K562 (cell line): ENCODE results near the gene KMT2E. TPM values are rescaled to one million over a fixed set of nuclear protein-coding genes. Genes with fewer than 3 reads are reported as not detected.

Experiments
- ATAC-seq: fragments of 200-7000 bp; cut with Tn5 transposase; 3 replicates; pipeline ENCODE4 v1.9.1; 2020; ENCODE audit warnings: moderate library complexity
- BruUV-seq: library from RNA; stranded (reverse); fragments of 400-500 nt; replicated peaks from 2 replicates; lab custom pipeline; 2021; lab: Mats Ljungman, UMichigan
- CTCF ChIA-PET: fragments of 300-600 bp; formaldehyde crosslinking; extraction: SDS; loops from one replicate; lab custom pipeline; 2021; ENCODE audit warnings: low intra/inter-chr PET ratio; lab: Yijun Ruan, JAX
- POLR2A ChIA-PET: fragments of 300-600, 350-650 bp; sonication (Branson Sonifier 250); formaldehyde crosslinking; extraction: SDS; loops from one replicate; lab custom pipeline; 2021; ENCODE audit warnings: antibody characterized with exemption, inconsistent platforms; lab: Yijun Ruan, JAX
- DNase-seq, 4 experiments: peaks; one replicate each; pipeline versions ENCODE4 v3.0.0 to v3.0.0-alpha.2; 2011 to 2018; ENCODE audit warnings: low spot score in 3 of 4, mixed read lengths in 3 of 4; ENCODE audit errors: extremely low read depth in 1 of 4
- FAIRE-seq: peaks from 2 replicates; lab custom pipeline; 2011; peaks lifted over from hg19 to GRCh38; lab: Jason Lieb, UNC
- H2AFZ ChIP-seq: 2 replicates; pipeline ENCODE4 v1.6.0; 2011; ENCODE audit warnings: low read depth, low read length, control low read depth, inconsistent platforms
- H3K27ac ChIP-seq: fragments of 200-600 bp; 3 replicates; pipeline ENCODE4 v1.8.0; 2011; ENCODE audit warnings: low read depth, mild to moderate bottlenecking, control low read depth, inconsistent platforms, low read length, moderate library complexity, mixed read lengths; ENCODE audit errors: extremely low read depth
- H3K27me3 ChIP-seq, 2 experiments: fragments of 300-600 bp in 1 of 2; 2 replicates in 1 of 2; 3 replicates in 1 of 2; pipeline versions ENCODE4 v1.6.0 to v1.8.0; 2011; ENCODE audit warnings: inconsistent platforms in 2 of 2, low read length in 2 of 2, mild to moderate bottlenecking in 1 of 2, mixed read lengths in 1 of 2, moderate library complexity in 1 of 2; ENCODE audit not compliant: control insufficient read depth in 2 of 2, insufficient read depth in 2 of 2
- H3K36me3 ChIP-seq: fragments of 300-600 bp; 3 replicates; pipeline ENCODE4 v1.8.0; 2011; ENCODE audit warnings: mild to moderate bottlenecking, low read length, inconsistent platforms; ENCODE audit not compliant: control insufficient read depth, insufficient read depth
- H3K4me1 ChIP-seq, 2 experiments: fragments of 200-600 bp in 1 of 2; replicated peaks in 1 of 2; 2 replicates in 1 of 2; 3 replicates in 1 of 2; pipeline versions ENCODE4 v1.5.1 to v1.8.0; 2011; ENCODE audit warnings: inconsistent platforms in 2 of 2, low read length in 2 of 2, mild to moderate bottlenecking in 1 of 2, mixed read lengths in 1 of 2, moderate library complexity in 1 of 2; ENCODE audit not compliant: control insufficient read depth in 2 of 2, insufficient read depth in 2 of 2
- H3K4me2 ChIP-seq: 2 replicates; pipeline ENCODE4 v1.6.1; 2011; ENCODE audit warnings: low read length, control low read depth, inconsistent platforms, mixed read lengths; ENCODE audit not compliant: insufficient read depth
- H3K4me3 ChIP-seq: fragments of 200-600 bp; sonication (generic), shearing (Covaris generic); 2 replicates; pipeline ENCODE4 v1.5.1; 2016; ENCODE audit warnings: control low read depth, inconsistent platforms
- H3K79me2 ChIP-seq: fragments of 200-600 bp; 3 replicates; pipeline ENCODE4 v1.8.0; 2011; ENCODE audit warnings: low read length, inconsistent platforms; ENCODE audit not compliant: control insufficient read depth, insufficient read depth
- H3K9ac ChIP-seq, 2 experiments: 2 replicates each; pipeline versions ENCODE4 v1.6.0 to v1.6.1; 2011; ENCODE audit warnings: low read depth in 2 of 2, low read length in 2 of 2, control low read depth in 1 of 2, inconsistent platforms in 1 of 2, mild to moderate bottlenecking in 1 of 2, mixed read lengths in 1 of 2; ENCODE audit not compliant: insufficient read depth in 1 of 2
- H3K9me1 ChIP-seq: one replicate; pipeline ENCODE4 v1.6.0; 2011; ENCODE audit warnings: inconsistent platforms, mild to moderate bottlenecking, low read length, moderate library complexity; ENCODE audit not compliant: control insufficient read depth, insufficient read depth
- H3K9me3 ChIP-seq: replicated peaks from 2 replicates; pipeline ENCODE4 v1.5.1; 2011; ENCODE audit warnings: low read depth, low read length, inconsistent platforms; ENCODE audit not compliant: control insufficient read depth, insufficient read depth
- H4K20me1 ChIP-seq: replicated peaks from 2 replicates; pipeline ENCODE4 v1.6.1; 2011; ENCODE audit warnings: low read length, inconsistent platforms, mixed read lengths; ENCODE audit not compliant: control insufficient read depth, insufficient read depth
- BACH1 ChIP-seq: fragments of 200-800 bp; sonication (Bioruptor generic); IDR thresholded peaks from 2 replicates; pipeline ENCODE4 v1.6.1; 2016; ENCODE audit warnings: missing genetic modification characterization, missing compliant biosample characterization
- EHMT2 ChIP-seq: fragments of 450-650 bp; IDR thresholded peaks from 2 replicates; pipeline ENCODE4 v1.6.1; 2018; ENCODE audit warnings: antibody characterized with exemption
- KAT7 ChIP-seq: sonication (generic); formaldehyde crosslinking; IDR thresholded peaks from 2 replicates; pipeline ENCODE4 v1.8.0; 2022; ENCODE audit warnings: missing genetic modification reagents, mild to moderate bottlenecking, borderline replicate concordance
- KLF6 ChIP-seq: fragments of 250-450 bp; sonication (Bioruptor Pico); IDR thresholded peaks from 2 replicates; pipeline ENCODE4 v1.4.0; 2020; ENCODE audit warnings: mild to moderate bottlenecking, moderate library complexity, borderline replicate concordance
- MAFK ChIP-seq: IDR thresholded peaks from 2 replicates; pipeline ENCODE4 v1.6.1; 2011; ENCODE audit warnings: low read length, improper control_type of control experiment
- MTA1 ChIP-seq: fragments of 450-650 bp; IDR thresholded peaks from 2 replicates; pipeline ENCODE4 v1.6.1; 2017; ENCODE audit warnings: borderline replicate concordance
- NFRKB ChIP-seq: fragments of 450-650 bp; IDR thresholded peaks from 2 replicates; pipeline ENCODE4 v1.6.1; 2016; ENCODE audit warnings: low read depth
- NFYB ChIP-seq: IDR thresholded peaks from 2 replicates; pipeline ENCODE4 v1.6.1; 2011; ENCODE audit warnings: mild to moderate bottlenecking, moderate library complexity; ENCODE audit not compliant: insufficient read length; ENCODE audit errors: extremely low read depth
- PTTG1 ChIP-seq: fragments of 450-650 bp; IDR thresholded peaks from 2 replicates; pipeline ENCODE4 v1.6.1; 2016; ENCODE audit warnings: low read depth, mild to moderate bottlenecking, missing genetic modification characterization, missing compliant biosample characterization
- SRSF7 ChIP-seq: fragments of 200-400 bp; formaldehyde crosslinking; optimal IDR thresholded peaks from 2 replicates; pipeline ENCODE3; 2017; ENCODE audit warnings: mild to moderate bottlenecking, low read depth, low read length
- STAT6 ChIP-seq: sonication (generic); formaldehyde crosslinking; IDR thresholded peaks from 2 replicates; pipeline ENCODE4 v1.8.1; 2023; ENCODE audit warnings: mild to moderate bottlenecking, missing genetic modification reagents
- ZC3H8 ChIP-seq: fragments of 450-650 bp; IDR thresholded peaks from 2 replicates; pipeline ENCODE4 v1.6.1; 2017
- ZNF324 ChIP-seq: fragments of 250-450 bp; sonication (Bioruptor Pico); IDR thresholded peaks from 2 replicates; pipeline ENCODE4 v1.4.0; 2020; ENCODE audit warnings: mild to moderate bottlenecking
- ZNF431 ChIP-seq: sonication (generic); formaldehyde crosslinking; IDR thresholded peaks from 2 replicates; pipeline ENCODE4 v1.8.0; 2022; ENCODE audit warnings: mild to moderate bottlenecking, missing genetic modification reagents
- ZNF444 ChIP-seq: fragments of 250-450 bp; sonication (Bioruptor Pico); IDR thresholded peaks from 2 replicates; pipeline ENCODE4 v1.4.0; 2020; ENCODE audit warnings: mild to moderate bottlenecking, moderate library complexity
- ZNF740 ChIP-seq, 3 experiments: fragments of 200-800 bp in 1 of 3; sonication (Bioruptor generic) in 1 of 3; sonication (generic) in 1 of 3; formaldehyde crosslinking in 1 of 3; IDR thresholded peaks; 2 replicates each; pipeline versions ENCODE4 v1.6.1 to v1.8.0; 2016 to 2022; ENCODE audit warnings: mild to moderate bottlenecking in 2 of 3, missing compliant biosample characterization in 2 of 3, missing genetic modification characterization in 2 of 3, missing genetic modification reagents in 1 of 3
- WGBS: fragments of 100-300 bp; shearing (Covaris generic); methylation state at CpG from one replicate; pipeline ENCODE4 v1.1.6; 2016; ENCODE audit warnings: low coverage, mixed read lengths; ENCODE audit not compliant: insufficient coverage; ENCODE audit errors: missing lambda C conversion rate; 5-methylcytosine and 5-hydroxymethylcytosine counted together
- in situ Hi-C: fragments of 300-500 bp; cut with MboI; formaldehyde crosslinking; loops from 4 replicates; pipeline ENCODE4 v1.15.0; 2018; ENCODE audit warnings: inconsistent platforms, mixed read lengths
- intact Hi-C: fragments of 100-400 bp; cut with micrococcal nuclease; formaldehyde crosslinking; loops from 2 replicates; pipeline ENCODE4 v1.14.2; 2022
- polyA plus RNA-seq, 8 experiments: library from polyadenylated mRNA; depleted of rRNA in 4 of 8; stranded (reverse) in 5 of 8; unstranded in 3 of 8; fragments of >200 nt; fragmentation: Nextera tagmentation in 2 of 8; fragmentation: Illumina TruSeq in 1 of 8; extraction: Ambion mirVana in 2 of 8; extraction: Trizol in 1 of 8; gene quantifications; 2 replicates each; pipeline versions ENCODE4 v1.2.1 to v1.2.3, GENCODE V29; 2011 to 2014; ENCODE audit warnings: inconsistent platforms in 1 of 8, missing spikeins in 1 of 8
- total RNA-seq, 7 experiments: library from RNA; depleted of rRNA in 6 of 7; stranded (reverse); fragments of >200 nt in 6 of 7; fragmentation: Illumina TruSeq in 2 of 7; extraction: Trizol in 2 of 7; gene quantifications; 2 replicates each; pipeline versions ENCODE4 v1.2.1 to v1.2.3, GENCODE V29; 2011 to 2021; ENCODE audit warnings: low replicate concordance in 1 of 7
- TF ChIP-seq, protein P1 (sequence below): fragments of 450-650 bp; IDR thresholded peaks from 2 replicates; pipeline ENCODE4 v1.6.1; 2017; ENCODE audit warnings: mild to moderate bottlenecking, moderate library complexity

The KMT2E gene
- total and polyA plus RNA-seq, 9 of the 15 experiments (the other 6 are each of a cell fraction or from before 2014, with no cell fraction given), result 8.9 to 55.3 (median 38.1) TPM

- ChIA-PET CTCF (interaction anchor here (0.6 kb wide), 1 partner anchor 83 kb away, joined by 4 read pairs; no protein-coding TSS in a partner anchor), POLR2A (interaction anchor here (0.8 to 1.9 kb wide), 6 partner anchors 8 to 70 kb away, joined by 3 to 11 read pairs (median 4); no protein-coding TSS in a partner anchor)
- Histone ChIP-seq H3K9me3 (no peaks in the 10 kb centered on the region), H3K4me3 (no peak overlapping the region), H3K27ac (no peak overlapping the region), H3K9me1 (peaks cover 3% of the 10 kb centered on the region), H3K9ac (no peak overlapping the region), H3K4me2 (peak overlapping the region; percentile 27; the same call in 1 of the 2 replicates), H2AFZ (no peak overlapping the region), H3K79me2 (peaks cover 100% of the 10 kb centered on the region; the same call in 2 of the 3 replicates), H3K36me3 (peaks cover 82% of the 10 kb centered on the region), H3K27me3 (no peaks in the 10 kb centered on the region), H3K4me1 (peaks cover 20 to 54% of the 10 kb centered on the region in 2 experiments), H4K20me1 (peaks cover 78% of the 10 kb centered on the region)
- BruUV-seq, result no TSS peak
- peak; percentile 29 for ATAC-seq
- in situ Hi-C loops, result no loop called here
- 29% methylated on average over 5 of the region's 5 CpGs for WGBS
- no peak for FAIRE-seq
- intact Hi-C loops, result no loop called here
- peak; percentile 35 to 56 (median 50) for DNase-seq
- TF ChIP-seq BACH1 (tag), result no peak
- no peak for TF ChIP-seq MTA1
- no peak for TF ChIP-seq PTTG1 (tag)
- no peak for TF ChIP-seq EHMT2
- no peak for TF ChIP-seq ZNF324 (CRISPR knock-in tag)
- no peak for TF ChIP-seq NFYB
- TF ChIP-seq, protein P1, sequence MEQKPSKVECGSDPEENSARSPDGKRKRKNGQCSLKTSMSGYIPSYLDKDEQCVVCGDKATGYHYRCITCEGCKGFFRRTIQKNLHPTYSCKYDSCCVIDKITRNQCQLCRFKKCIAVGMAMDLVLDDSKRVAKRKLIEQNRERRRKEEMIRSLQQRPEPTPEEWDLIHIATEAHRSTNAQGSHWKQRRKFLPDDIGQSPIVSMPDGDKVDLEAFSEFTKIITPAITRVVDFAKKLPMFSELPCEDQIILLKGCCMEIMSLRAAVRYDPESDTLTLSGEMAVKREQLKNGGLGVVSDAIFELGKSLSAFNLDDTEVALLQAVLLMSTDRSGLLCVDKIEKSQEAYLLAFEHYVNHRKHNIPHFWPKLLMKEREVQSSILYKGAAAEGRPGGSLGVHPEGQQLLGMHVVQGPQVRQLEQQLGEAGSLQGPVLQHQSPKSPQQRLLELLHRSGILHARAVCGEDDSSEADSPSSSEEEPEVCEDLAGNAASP, result no peak
- TF ChIP-seq STAT6 (CRISPR knock-in tag), result no peak
- TF ChIP-seq ZNF444 (CRISPR knock-in tag), result no peak
- TF ChIP-seq ZNF431, result no peak
- TF ChIP-seq ZC3H8, result no peak
- TF ChIP-seq ZNF740 (CRISPR knock-in tag; IDR thresholded peaks at IDR 0.05), result no peak
- TF ChIP-seq ZNF740 (tag; IDR thresholded peaks at IDR 0.05), result no peak
- TF ChIP-seq KAT7, result no peak
- no peak for TF ChIP-seq NFRKB
- TF ChIP-seq SRSF7, result no peak
- no peak for TF ChIP-seq KLF6 (CRISPR knock-in tag)
- no peak for TF ChIP-seq MAFK
These were observed 7.5 kb upstream of the KMT2E start for GRCh38 chr7:105006367-105007136.
